Common myeloid progenitor, CD34-positive (primary cell): ENCODE results near the gene DLEC1.

ENCODE experiments used
- CTCF ChIA-PET: fragments of 350-600 bp; sonication (Branson Sonifier 250); formaldehyde crosslinking; loops from one replicate; lab custom pipeline; 2021; ENCODE audit warnings: antibody characterized with exemption; lab: Charles Lee
- POLR2A ChIA-PET: fragments of 350-600 bp; sonication (Branson Sonifier 250); formaldehyde crosslinking; loops from one replicate; lab custom pipeline; 2021; ENCODE audit warnings: antibody characterized with exemption; lab: Charles Lee
- DNase-seq, 3 donors: peaks; one replicate each; pipeline versions ENCODE4 v3.0.0 to v3.0.0-alpha.2; 2013
- H3K27ac ChIP-seq, 2 experiments: 1 replicate in 1 of 2; 2 replicates in 1 of 2; pipeline ENCODE4 v1.7.0; 2013; ENCODE audit warnings: inconsistent platforms in 2 of 2, low read length in 2 of 2, mild to moderate bottlenecking in 2 of 2, low read depth in 1 of 2, moderate library complexity in 1 of 2; ENCODE audit not compliant: severe bottlenecking in 2 of 2, insufficient read depth in 1 of 2, poor library complexity in 1 of 2
- H3K27me3 ChIP-seq, 5 experiments: replicated peaks in 2 of 5; 1 replicate in 3 of 5; 2 replicates in 2 of 5; pipeline versions ENCODE4 v1.6.1 to v1.7.0; 2013; ENCODE audit warnings: low read length in 4 of 5, mild to moderate bottlenecking in 2 of 5, moderate library complexity in 2 of 5, inconsistent platforms in 1 of 5; ENCODE audit not compliant: insufficient read depth in 5 of 5, control insufficient read depth in 4 of 5
- H3K36me3 ChIP-seq, 4 experiments: 1 replicate in 2 of 4; 2 replicates in 2 of 4; pipeline versions ENCODE4 v1.6.1 to v1.7.0; 2013; ENCODE audit warnings: low read length in 3 of 4, control low read depth in 1 of 4, mild to moderate bottlenecking in 1 of 4; ENCODE audit not compliant: control insufficient read depth in 4 of 4, insufficient read depth in 4 of 4
- H3K4me1 ChIP-seq, 4 experiments: 1 replicate in 3 of 4; 2 replicates in 1 of 4; pipeline versions ENCODE4 v1.6.1 to v1.7.1; 2013; ENCODE audit warnings: low read length in 3 of 4, mild to moderate bottlenecking in 3 of 4, control low read depth in 1 of 4, inconsistent platforms in 1 of 4, moderate library complexity in 1 of 4; ENCODE audit not compliant: control insufficient read depth in 4 of 4, insufficient read depth in 4 of 4; ENCODE audit errors: control extremely low read depth in 1 of 4
- H3K4me3 ChIP-seq, 7 experiments: 1 replicate in 4 of 7; 2 replicates in 3 of 7; pipeline versions ENCODE4 v1.5.1 to v1.7.0; 2013; ENCODE audit warnings: mild to moderate bottlenecking in 7 of 7, low read length in 6 of 7, moderate library complexity in 6 of 7, inconsistent platforms in 2 of 7, low read depth in 2 of 7, control low read depth in 1 of 7; ENCODE audit not compliant: insufficient read depth in 4 of 7, control insufficient read depth in 1 of 7; ENCODE audit errors: extremely low read depth in 1 of 7
- H3K9me3 ChIP-seq, 5 experiments: 1 replicate in 4 of 5; 2 replicates in 1 of 5; pipeline versions ENCODE4 v1.6.1 to v1.7.1; 2013; ENCODE audit warnings: low read length in 4 of 5, mild to moderate bottlenecking in 2 of 5, inconsistent platforms in 1 of 5, low read depth in 1 of 5, moderate library complexity in 1 of 5; ENCODE audit not compliant: control insufficient read depth in 4 of 5, insufficient read depth in 2 of 5; ENCODE audit errors: control extremely low read depth in 1 of 5
- WGBS: methylation state at CpG from one replicate; pipeline ENCODE4 v1.1.5; 2013; ENCODE audit not compliant: insufficient coverage; 5-methylcytosine and 5-hydroxymethylcytosine counted together

The DLEC1 gene

GRCh38 chr3:38022896-38023709 is 15.9 kb upstream of the DLEC1 start:
- H3K36me3 ChIP-seq, result peaks cover 0 to 4% (median 0%) of the 10 kb centered on the region in 4 experiments
- ChIA-PET CTCF (interaction anchor here (1.2 to 6.1 kb wide), 5 partner anchors 9 to 49 kb away, joined by 4 to 50 read pairs (median 6); no protein-coding TSS in a partner anchor), POLR2A (no interaction called here)
- no peak for DNase-seq
- H3K27me3 ChIP-seq, result peaks cover 0 to 10% (median 8%) of the 10 kb centered on the region in 5 experiments
- H3K9me3 ChIP-seq, result no peaks in the 10 kb centered on the region
- H3K4me1 ChIP-seq, result peaks cover 8 to 19% (median 14%) of the 10 kb centered on the region in 4 experiments
- 100% methylated on average over 2 of the region's 6 CpGs for WGBS
- peak overlapping the region in 4 of 7 experiments; percentile 77 to 88 (median 78) for H3K4me3 ChIP-seq
- no peak overlapping the region for H3K27ac ChIP-seq

GRCh38 chr3:38026856-38027255 is 12.2 kb upstream of the DLEC1 start:
- ChIA-PET POLR2A (no interaction called here), CTCF (no interaction called here)
- Histone ChIP-seq H3K4me3 (no peak overlapping the region), H3K4me1 (peaks cover 8 to 31% (median 25%) of the 10 kb centered on the region in 4 experiments), H3K27me3 (peaks cover 0 to 45% (median 32%) of the 10 kb centered on the region in 5 experiments), H3K36me3 (no peaks in the 10 kb centered on the region), H3K27ac (no peak overlapping the region), H3K9me3 (no peaks in the 10 kb centered on the region)
- WGBS, result 100% methylated on average over 1 of the region's 4 CpGs
- no peak for DNase-seq

DNA sequence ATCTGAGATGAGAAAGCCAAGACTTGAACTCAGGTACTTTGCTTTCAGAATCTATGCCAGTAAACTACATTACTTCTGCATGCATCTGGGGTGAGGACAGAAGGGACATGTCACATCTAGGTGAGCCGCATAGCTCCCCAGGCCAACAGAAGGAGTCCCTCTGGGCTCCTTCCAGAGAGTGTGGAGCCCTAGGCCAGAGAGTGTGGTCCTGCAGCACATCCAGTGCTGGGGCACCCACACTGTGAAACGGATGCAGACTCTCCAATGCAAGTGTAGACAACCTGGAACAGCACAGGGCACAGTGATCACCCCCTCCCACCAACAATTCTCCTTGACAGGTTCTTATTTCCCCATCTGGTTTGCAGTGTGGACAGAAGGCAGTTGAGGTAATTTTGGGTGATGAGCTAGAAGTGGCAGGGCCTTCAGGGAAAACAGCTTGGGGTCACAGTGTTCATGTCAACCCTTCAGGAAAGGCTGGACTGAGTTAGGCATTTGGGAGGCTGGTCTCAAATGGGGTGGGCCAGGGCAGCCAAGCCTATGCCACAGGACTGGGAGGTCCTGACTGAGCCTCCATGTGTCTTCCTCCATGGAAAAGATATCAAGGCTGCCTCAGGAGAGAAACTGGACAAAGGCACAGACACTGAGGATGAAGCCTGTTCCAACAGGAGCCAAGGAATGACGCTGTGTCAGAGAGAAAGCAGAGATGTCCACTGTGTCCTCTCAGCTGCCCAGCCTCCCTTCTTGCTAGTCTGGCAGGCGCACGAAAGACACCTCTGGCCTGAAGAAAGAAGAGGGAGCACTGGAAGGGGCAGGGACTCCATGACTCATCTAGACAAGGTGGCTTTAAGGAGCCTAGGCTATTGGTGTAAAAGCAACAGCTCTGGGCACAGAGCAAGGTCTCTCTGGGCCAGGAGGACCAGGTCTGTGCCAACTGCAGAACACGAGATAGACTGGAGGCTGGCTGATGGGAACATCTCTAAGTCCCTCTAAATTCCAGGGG is 11.2 kb upstream of the DLEC1 start:
- no peaks in the 10 kb centered on the region for H3K9me3 ChIP-seq
- no peak overlapping the region for H3K27ac ChIP-seq
- H3K4me3 ChIP-seq, result no peak overlapping the region
- H3K36me3 ChIP-seq, result no peaks in the 10 kb centered on the region
- no peak for DNase-seq
- ChIA-PET CTCF (no interaction called here), POLR2A (no interaction called here)
- H3K4me1 ChIP-seq, result peaks cover 8 to 31% (median 25%) of the 10 kb centered on the region in 4 experiments
- 98% methylated on average over 5 of the region's 6 CpGs for WGBS
- peaks cover 0 to 54% (median 36%) of the 10 kb centered on the region in 5 experiments for H3K27me3 ChIP-seq

GRCh38 chr3:38028621-38029361 is 10.2 kb upstream of the DLEC1 start:
- Histone ChIP-seq H3K36me3 (no peaks in the 10 kb centered on the region), H3K4me3 (peak overlapping the region in 6 of 7 experiments; percentile 19 to 70 (median 37)), H3K4me1 (peaks cover 6 to 27% (median 22%) of the 10 kb centered on the region in 4 experiments), H3K27ac (no peak overlapping the region), H3K9me3 (no peaks in the 10 kb centered on the region), H3K27me3 (peaks cover 0 to 54% (median 38%) of the 10 kb centered on the region in 5 experiments)
- WGBS, result 34% methylated on average over 32 of the region's 45 CpGs
- ChIA-PET CTCF (no interaction called here), POLR2A (no interaction called here)
- no peak for DNase-seq

DNA sequence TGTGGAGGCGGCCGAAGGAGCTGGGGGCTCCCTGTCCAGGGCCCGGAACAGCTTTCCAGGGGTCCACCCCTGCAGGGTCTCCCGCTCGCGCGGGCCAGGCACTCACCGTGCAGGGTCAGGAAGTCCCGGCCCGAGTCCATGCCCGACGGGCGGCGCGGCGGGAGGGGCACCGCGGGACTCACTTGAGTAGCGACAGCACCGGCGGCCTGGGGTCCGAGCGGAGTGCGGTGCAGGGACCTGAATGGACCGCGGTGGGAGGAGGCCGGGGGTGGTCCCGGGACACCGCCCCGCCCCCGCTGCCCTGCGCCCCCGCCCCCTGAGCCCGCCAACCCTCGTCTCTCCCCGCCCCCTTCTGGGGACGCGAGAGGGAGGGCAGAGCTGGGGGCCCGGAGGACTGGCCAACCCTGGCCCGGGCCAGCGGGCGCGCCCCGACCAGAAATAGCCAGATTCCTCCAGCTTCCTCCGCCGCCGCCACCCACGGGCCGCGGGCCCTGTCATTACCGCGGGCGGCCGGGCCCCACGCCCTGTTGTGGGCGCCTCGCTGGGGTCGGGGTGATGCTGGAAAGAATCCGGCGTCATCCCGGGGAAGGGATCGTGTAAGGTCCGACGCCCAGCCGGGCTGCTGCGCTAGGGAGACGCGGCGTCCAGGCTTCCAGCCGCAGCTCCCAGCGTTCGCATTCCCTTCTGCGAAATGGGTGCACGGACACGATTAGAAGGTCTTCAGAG is 9.4 kb upstream of the DLEC1 start, which contains the start of gene PLCD1:
TSS of gene PLCD1 (minus strand) at position 243 of the 726 bp plus-strand sequence. CDS start at position 140, 103 bp downstream.
- POLR2A ChIA-PET, result no interaction called here
- peak in 2 of 3 donors; percentile 23 to 37 for DNase-seq
- WGBS, result 2% methylated on average over 58 of the region's 75 CpGs

More for the DNA sequence above, 9.4 kb upstream of the DLEC1 start, which contains the start of gene PLCD1:
- H3K4me1 ChIP-seq, result peaks cover 6 to 22% (median 19%) of the 10 kb centered on the region in 4 experiments
- H3K36me3 ChIP-seq, result no peaks in the 10 kb centered on the region
- no peaks in the 10 kb centered on the region for H3K9me3 ChIP-seq
- H3K27ac ChIP-seq, result no peak within 1 kb of the TSS
- H3K27me3 ChIP-seq, result peaks cover 0 to 54% (median 38%) of the 10 kb centered on the region in 5 experiments
- H3K4me3 ChIP-seq, result peak within 1 kb of the TSS in 6 of 7 experiments; percentile 19 to 70 (median 46)
- CTCF ChIA-PET, result no interaction called here
